ENCODE results near the gene PALLD.
A peak's percentile ranks its signal among the peaks of the same experiment; 100 is the strongest.

Gene PALLD

GRCh38 chr4:168817370-168817769 lies 320.5 kb downstream of the PALLD start:
- DNase-seq (ENCODE audit: low read depth) = no peak
- no peak for TF ChIP-seq CTCF (IDR thresholded peaks at IDR 0.05; ENCODE audit: low read depth, low read length)
- no peak for TF ChIP-seq MAX (IDR thresholded peaks at IDR 0.05; ENCODE audit: low read depth, low read length)
- no peak for TF ChIP-seq POLR2A (IDR thresholded peaks at IDR 0.05; ENCODE audit: extremely low read depth, insufficient read length)
- TF ChIP-seq MYC (IDR thresholded peaks at IDR 0.05; ENCODE audit: low read depth, low read length) = no peak
- no peak overlapping the region for H3K4me3 ChIP-seq (ENCODE audit: low read depth, low read length)

- TF ChIP-seq POLR2A (IDR thresholded peaks at IDR 0.05; ENCODE audit: extremely low read depth, insufficient read length) = no peak
- no peak for DNase-seq (ENCODE audit: low read depth)
- H3K4me3 ChIP-seq (ENCODE audit: low read depth, low read length) = no peak overlapping the region
These were observed 325.6 kb downstream of the PALLD start for GRCh38 chr4:168822481-168822880.

GRCh38 chr4:168825975-168826374 lies 329.1 kb downstream of the PALLD start:
- DNase-seq (ENCODE audit: low read depth) = no peak
- TF ChIP-seq MYC (IDR thresholded peaks at IDR 0.05; ENCODE audit: low read depth, low read length) = no peak
- no peak for TF ChIP-seq CTCF (IDR thresholded peaks at IDR 0.05; ENCODE audit: low read depth, low read length)
- TF ChIP-seq POLR2A (IDR thresholded peaks at IDR 0.05; ENCODE audit: extremely low read depth, insufficient read length) = no peak
- TF ChIP-seq MAX (IDR thresholded peaks at IDR 0.05; ENCODE audit: low read depth, low read length) = no peak

GRCh38 chr4:168826620-168827019 lies 329.8 kb downstream of the PALLD start:
- no peak for DNase-seq (ENCODE audit: low read depth)
- no peak overlapping the region for H3K4me3 ChIP-seq (ENCODE audit: low read depth, low read length)
- TF ChIP-seq MAX (IDR thresholded peaks at IDR 0.05; ENCODE audit: low read depth, low read length) = no peak
- TF ChIP-seq POLR2A (IDR thresholded peaks at IDR 0.05; ENCODE audit: extremely low read depth, insufficient read length) = no peak

More at GRCh38 chr4:168825975-168826374, 329.1 kb downstream of the PALLD start:
- no peak overlapping the region for H3K4me3 ChIP-seq (ENCODE audit: low read depth, low read length)

GRCh38 chr4:168830777-168831512 lies 334.1 kb downstream of the PALLD start:
- H3K4me3 ChIP-seq (ENCODE audit: low read depth, low read length) = peak overlapping the region; percentile 47
- TF ChIP-seq CTCF (IDR thresholded peaks at IDR 0.05; ENCODE audit: low read depth, low read length) = no peak
- TF ChIP-seq POLR2A (IDR thresholded peaks at IDR 0.05; ENCODE audit: extremely low read depth, insufficient read length) = no peak
- no peak for TF ChIP-seq MYC (IDR thresholded peaks at IDR 0.05; ENCODE audit: low read depth, low read length)
- TF ChIP-seq MAX (IDR thresholded peaks at IDR 0.05; ENCODE audit: low read depth, low read length) = no peak
- DNase-seq (ENCODE audit: low read depth) = peak; percentile 35

- TF ChIP-seq MYC (IDR thresholded peaks at IDR 0.05; ENCODE audit: low read depth, low read length) (no peak), POLR2A (IDR thresholded peaks at IDR 0.05; ENCODE audit: extremely low read depth, insufficient read length) (no peak), MAX (IDR thresholded peaks at IDR 0.05; ENCODE audit: low read depth, low read length) (no peak), CTCF (IDR thresholded peaks at IDR 0.05; ENCODE audit: low read depth, low read length) (no peak)
- H3K4me3 ChIP-seq (ENCODE audit: low read depth, low read length) = peak overlapping the region; percentile 47
- DNase-seq (ENCODE audit: low read depth) = no peak
These were observed 334.7 kb downstream of the PALLD start for GRCh38 chr4:168831585-168831918.
